Posterior vena cava (tissue), 2 donors: Measurements from ENCODE around the gene CERS3. TPM values are rescaled to one million over a fixed set of nuclear protein-coding genes. Genes with fewer than 3 reads are reported as not detected.

ENCODE experiments used
- DNase-seq: peaks from one replicate; pipeline ENCODE4 v3.0.0-alpha.2; 2020; ENCODE audit warnings: low spot score
- intact Hi-C, 2 donors: fragments of 100-400 bp; cut with DNase I; formaldehyde crosslinking; loops; one replicate each; pipeline versions ENCODE4 v1.14.1 to v1.14.2; 2022 to 2023
- total RNA-seq, 2 donors: library from RNA; stranded (reverse); fragmentation: NEBNext Ultra II Directional; extraction: Animal tissue kit (Norgen Biotek cat#: 25700); gene quantifications; one replicate each; pipeline ENCODE4 v1.2.1, GENCODE V29; 2021
- donor health status: DM: yes; HTN: yes; CAD: no.
- donor health status: DM: yes; HTN: yes; CAD: no.

The CERS3 gene
- total RNA-seq, 2 donors from 2014 or later: not detected

GRCh38 chr15:100426937-100427336 lies 101.8 kb downstream of the CERS3 start:
- DNase-seq: no peak
- intact Hi-C loops: no loop called here

GRCh38 chr15:100405179-100405578 lies 123.6 kb downstream of the CERS3 start:
- no peak for DNase-seq
- intact Hi-C loops: no loop called here

- DNase-seq: no peak
- intact Hi-C loops: no loop called here
These were observed 127.8 kb downstream of the CERS3 start for GRCh38 chr15:100400996-100401395.

- DNase-seq: no peak
- intact Hi-C loops: no loop called here
These were observed 133.9 kb downstream of the CERS3 start for GRCh38 chr15:100394736-100395440.

- no peak for DNase-seq
- intact Hi-C loops: no loop called here
These were observed 135.7 kb downstream of the CERS3 start for GRCh38 chr15:100393008-100393407.

GRCh38 chr15:100385300-100386050 lies 143.3 kb downstream of the CERS3 start:
- DNase-seq: no peak
- intact Hi-C loops: no loop called here

GRCh38 chr15:100384108-100384410 lies 144.7 kb downstream of the CERS3 start:
- intact Hi-C loops: no loop called here
- no peak for DNase-seq

GRCh38 chr15:100383302-100384107 lies 145.2 kb downstream of the CERS3 start:
- intact Hi-C loops: no loop called here
- DNase-seq: no peak

- intact Hi-C loops: no loop called here
- no peak for DNase-seq
These were observed 154.8 kb downstream of the CERS3 start for GRCh38 chr15:100373942-100374341.

DNA sequence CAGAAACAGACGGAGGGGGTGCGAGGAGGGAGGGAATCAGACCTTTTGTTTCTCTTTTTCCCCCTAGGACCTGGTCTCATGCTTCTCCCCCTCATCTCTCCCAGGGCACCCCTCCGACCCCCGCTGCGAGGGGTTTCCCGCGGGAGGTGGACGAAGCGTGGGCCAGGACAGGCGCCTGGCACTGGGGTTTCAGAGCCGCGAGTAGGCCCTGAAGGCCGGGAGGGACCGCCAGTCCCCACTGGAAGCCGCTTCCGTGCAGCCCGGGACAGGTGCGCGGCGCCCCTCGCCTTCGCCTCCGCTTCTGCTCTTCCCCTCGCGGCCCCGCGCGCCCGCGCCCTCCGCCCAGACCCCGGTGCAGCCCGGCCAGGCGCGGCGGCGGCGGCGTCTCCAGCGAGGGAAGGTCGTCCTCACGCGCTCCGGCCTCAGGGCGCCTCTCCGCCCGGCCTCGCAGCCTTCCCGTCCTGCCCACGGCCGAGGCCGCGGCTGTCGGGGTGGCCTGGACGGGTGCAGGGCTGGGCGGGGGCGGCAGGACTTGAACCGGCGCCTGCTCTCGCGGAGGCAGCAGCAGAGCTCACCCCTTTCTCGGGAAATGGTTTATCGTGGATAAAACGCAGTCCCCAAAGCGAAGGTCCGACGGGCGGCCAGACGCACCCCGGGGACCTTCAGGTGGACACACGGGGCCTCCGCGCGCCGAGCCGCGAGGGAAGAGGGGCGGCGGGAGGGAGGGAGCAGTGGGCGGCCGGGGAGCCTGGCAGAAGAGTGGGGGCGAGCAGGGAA lies 155.4 kb downstream of the CERS3 start:
- intact Hi-C loops: no loop called here
- DNase-seq: no peak

- no peak for DNase-seq
- intact Hi-C loops: no loop called here
These were observed 156.0 kb downstream of the CERS3 start for GRCh38 chr15:100372739-100373119.

- DNase-seq: no peak
- intact Hi-C loops: loop anchor here in 1 of 2 donors (10.0 kb wide), 1 partner anchor 209 kb away; no protein-coding TSS in a partner anchor
These were observed 173.4 kb downstream of the CERS3 start for GRCh38 chr15:100355342-100355741.

GRCh38 chr15:100353449-100353848 lies 175.3 kb downstream of the CERS3 start:
- no peak for DNase-seq
- intact Hi-C loops: loop anchor here in 1 of 2 donors (10.0 kb wide), 1 partner anchor 211 kb away; no protein-coding TSS in a partner anchor

- DNase-seq: no peak
- intact Hi-C loops: loop anchor here in 1 of 2 donors (10.0 kb wide), 1 partner anchor 214 kb away; no protein-coding TSS in a partner anchor
These were observed 178.1 kb downstream of the CERS3 start for GRCh38 chr15:100350434-100351226.

Other genes with a start within 250 kb of the CERS3 start
- gene ADAMTS17, start 187.0 kb downstream of the CERS3 start, total RNA-seq: 1 to 10 TPM; 4.0 to 6.8 TPM
- 10 to 100 TPM in 1 of 2 donors, 1 to 10 TPM in 1; 8.3 to 11.9 TPM for gene LINS1, start 73.2 kb upstream of the CERS3 start, total RNA-seq
- 10 to 100 TPM in 1 of 2 donors, 1 to 10 TPM in 1; 8.8 to 10.2 TPM for gene ASB7, start 73.6 kb upstream of the CERS3 start, total RNA-seq